ENCODE measurements around the gene NELL2. TPM values are rescaled to one million over a fixed set of nuclear protein-coding genes. Genes with fewer than 3 reads are reported as not detected.
A peak's percentile ranks its signal among the peaks of the same experiment; 100 is the strongest.
"Not testable (repeated sequence)": the region's sequence is repeated elsewhere in the genome, so short reads cannot be mapped to it uniquely, and the experiment has no call there.

Gene NELL2
- polyA plus RNA-seq, 12 donors = 0.82 to 20.8 (median 1.8) TPM; not detected in 1

GRCh38 chr12:44696542-44696941, 179.6 kb downstream of the NELL2 start:
- no peak for DNase-seq

- no peak for DNase-seq
Observed at GRCh38 chr12:44694017-44694416, 182.1 kb downstream of the NELL2 start.

GRCh38 chr12:44689587-44689986, 186.5 kb downstream of the NELL2 start:
- no peak for DNase-seq

- not testable (repeated sequence) for DNase-seq
Observed at GRCh38 chr12:44686821-44687432, 189.2 kb downstream of the NELL2 start.

GRCh38 chr12:44677724-44678123, 198.4 kb downstream of the NELL2 start:
- DNase-seq = no peak

GRCh38 chr12:44674875-44675274, 201.2 kb downstream of the NELL2 start:
- no peak for DNase-seq

GRCh38 chr12:44673811-44674210, 202.3 kb downstream of the NELL2 start:
- DNase-seq = no peak

- no peak for DNase-seq
Observed at GRCh38 chr12:44672042-44672441, 204.1 kb downstream of the NELL2 start.

GRCh38 chr12:44668443-44668842, 207.7 kb downstream of the NELL2 start:
- no peak for DNase-seq

GRCh38 chr12:44667461-44667860, 208.7 kb downstream of the NELL2 start:
- no peak for DNase-seq

GRCh38 chr12:44663291-44663690, 212.8 kb downstream of the NELL2 start:
- no peak for DNase-seq

- DNase-seq = no peak
Observed at GRCh38 chr12:44655846-44656245, 220.3 kb downstream of the NELL2 start.

- DNase-seq = no peak
Observed at GRCh38 chr12:44654646-44655639, 221.2 kb downstream of the NELL2 start.

- no peak for DNase-seq
Observed at GRCh38 chr12:44653861-44654527, 222.1 kb downstream of the NELL2 start.

GRCh38 chr12:44649693-44650092, 226.4 kb downstream of the NELL2 start:
- no peak for DNase-seq

- no peak for DNase-seq
Observed at GRCh38 chr12:44647917-44648690, 228.0 kb downstream of the NELL2 start.

- DNase-seq = peak; percentile 16
Observed at GRCh38 chr12:44640427-44641190, 235.5 kb downstream of the NELL2 start.

- DNase-seq = no peak
Observed at GRCh38 chr12:44637875-44638274, 238.2 kb downstream of the NELL2 start.

GRCh38 chr12:44628180-44628579, 247.9 kb downstream of the NELL2 start:
- DNase-seq = no peak

GRCh38 chr12:44627387-44628166, 248.5 kb downstream of the NELL2 start:
- DNase-seq = peak; percentile 5

Measured in muscle of arm (tissue), 12 donors.